T-helper 1 cell (primary cell): ENCODE measurements around the gene ADAMTS10.
"Not testable (repeated sequence)": the region's sequence is repeated elsewhere in the genome, so short reads cannot be mapped to it uniquely, and the experiment has no call there.

Experiments
- DNase-seq, 5 donors: peaks; one replicate each; pipeline ENCODE4 v3.0.0-alpha.2; 2012 to 2020

Gene ADAMTS10

GRCh38 chr19:8592231-8593009 lies 18.1 kb downstream of the ADAMTS10 start:
- peak; percentile 85 to 97 (median 95) for DNase-seq

DNA sequence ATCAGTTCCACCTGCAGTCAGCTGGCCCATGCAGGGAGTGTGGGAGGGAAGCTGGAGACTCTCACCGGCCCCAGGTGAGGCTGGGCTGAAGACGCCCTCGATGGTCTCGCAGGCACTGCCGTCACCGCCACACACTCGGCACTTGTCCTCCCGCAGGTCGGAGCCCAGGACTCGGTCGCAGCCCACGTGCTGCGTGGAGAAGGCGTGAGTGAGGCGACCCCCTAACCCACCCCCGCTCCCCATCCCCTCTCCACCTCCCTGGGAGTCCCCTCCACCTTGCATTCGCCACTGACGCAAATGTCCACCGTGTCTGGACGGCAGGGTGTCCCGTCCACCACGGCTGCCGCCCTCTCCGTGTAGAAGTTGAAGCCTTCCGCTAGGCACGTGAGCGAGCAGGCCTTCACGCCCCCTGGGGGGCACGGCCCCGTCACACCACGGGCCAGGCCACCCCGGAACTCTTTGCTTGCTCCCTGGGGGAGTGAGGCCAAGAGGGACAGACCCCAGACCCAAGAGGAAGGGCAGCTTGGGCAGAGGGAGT lies 21.3 kb downstream of the ADAMTS10 start:
- no peak for DNase-seq

- peak in 3 of 5 donors; percentile 40 to 60 (median 42) for DNase-seq
Observed at GRCh38 chr19:8585894-8586750, 24.4 kb downstream of the ADAMTS10 start.

DNA sequence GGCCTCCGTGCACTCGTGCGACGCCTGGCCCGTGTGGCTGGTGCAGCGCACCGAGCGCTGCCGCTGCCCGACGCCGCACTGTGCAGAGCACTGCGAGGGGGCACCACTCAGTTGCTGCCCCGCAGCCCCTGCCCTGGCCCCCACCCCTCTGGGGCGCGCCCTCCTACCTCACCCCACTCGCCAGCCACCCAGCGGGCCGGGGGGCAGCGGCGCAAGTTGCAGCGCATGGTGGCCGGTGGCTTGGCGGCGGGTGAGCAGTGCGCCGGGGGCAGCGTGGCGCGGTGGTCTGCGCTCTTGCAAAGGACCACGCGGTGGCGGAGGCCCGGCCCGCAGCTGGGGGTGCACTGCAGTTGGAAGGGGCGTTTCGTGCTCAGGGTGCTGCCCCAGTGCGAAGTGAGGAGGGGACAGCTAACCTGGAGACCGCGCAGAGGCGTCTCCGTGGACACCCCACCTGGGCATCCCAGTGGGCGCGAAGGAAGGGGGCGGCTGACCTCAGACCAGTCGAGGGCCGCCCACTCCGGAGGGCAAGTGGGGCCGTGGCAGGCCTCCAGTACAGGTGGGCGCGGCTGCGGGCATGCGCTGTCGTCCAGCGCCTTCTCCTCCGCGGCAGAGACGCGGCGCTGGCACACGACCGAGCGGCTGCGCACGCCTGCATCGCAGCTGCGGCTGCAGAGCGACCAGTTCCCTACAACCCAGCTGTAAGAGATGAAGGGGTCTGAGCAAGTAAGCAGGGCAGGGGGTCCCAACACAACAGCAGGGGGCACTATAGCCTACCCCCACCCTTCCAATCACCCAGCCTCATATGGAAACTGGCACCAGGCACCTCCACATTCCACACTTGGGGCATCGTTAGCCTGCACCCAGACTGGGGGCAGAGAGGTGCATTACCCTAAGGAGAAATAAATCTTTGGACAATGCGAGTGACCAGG lies 25.3 kb downstream of the ADAMTS10 start:
- no peak for DNase-seq

DNA sequence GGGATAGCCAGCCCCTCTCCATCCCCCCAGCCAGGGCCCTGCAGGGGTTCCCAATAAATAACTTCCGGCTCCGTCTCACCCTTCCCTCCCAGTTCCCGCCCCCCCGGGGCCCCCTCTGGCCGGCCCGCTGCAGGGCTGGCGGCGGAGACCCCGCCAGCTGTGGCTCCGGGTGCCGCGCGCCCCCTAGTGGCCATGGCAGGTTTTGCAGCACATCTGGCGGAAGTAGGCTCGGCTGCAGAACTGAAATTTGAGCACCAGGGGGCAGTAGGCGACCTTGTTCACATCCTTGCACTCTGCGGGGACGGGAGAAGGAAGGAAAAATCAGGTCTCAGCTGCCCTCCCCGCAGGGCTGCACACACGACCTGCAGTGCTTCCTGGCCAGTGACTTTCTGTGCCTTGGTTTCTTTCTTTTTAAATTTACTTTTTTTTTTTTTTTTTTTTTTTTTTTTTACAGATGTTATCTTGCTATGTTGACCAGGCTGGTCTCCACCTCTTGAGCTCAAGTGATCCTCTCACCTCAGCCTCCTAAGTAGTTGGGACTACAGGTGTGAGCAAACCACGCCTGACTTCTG lies 29.7 kb downstream of the ADAMTS10 start:
- peak; percentile 69 to 84 (median 81) for DNase-seq

DNA sequence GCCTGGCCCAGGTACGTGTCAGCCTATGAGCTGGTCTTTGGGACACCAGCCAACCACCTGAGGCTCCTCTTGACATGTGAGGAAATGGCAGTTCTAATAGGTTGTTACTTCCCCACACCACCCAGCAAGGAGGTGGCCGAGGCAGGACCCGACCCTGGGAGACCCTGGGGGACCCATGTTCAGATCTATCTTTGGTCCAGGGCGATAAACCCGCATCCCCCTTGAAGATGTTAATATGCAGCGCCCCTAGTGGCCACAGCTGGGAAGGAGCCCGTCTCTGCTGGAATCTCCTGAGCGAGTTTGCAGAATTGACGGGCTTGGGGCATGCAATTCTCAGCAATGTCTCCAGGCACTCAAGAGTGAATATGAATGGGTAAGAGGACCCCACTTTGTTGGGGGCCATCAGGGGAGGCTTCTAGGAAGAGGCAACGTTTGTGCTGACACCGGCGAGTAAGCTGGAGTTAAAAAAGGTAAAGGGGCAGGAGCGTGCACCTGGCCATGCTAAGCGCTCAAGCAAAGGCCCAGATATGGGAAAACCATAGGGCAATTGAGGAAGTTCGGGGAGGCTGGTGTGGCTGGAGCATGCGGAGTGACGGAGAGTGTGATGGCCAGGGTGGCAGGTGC lies 31.8 kb downstream of the ADAMTS10 start:
- DNase-seq: peak; percentile 55 to 83 (median 72)

DNA sequence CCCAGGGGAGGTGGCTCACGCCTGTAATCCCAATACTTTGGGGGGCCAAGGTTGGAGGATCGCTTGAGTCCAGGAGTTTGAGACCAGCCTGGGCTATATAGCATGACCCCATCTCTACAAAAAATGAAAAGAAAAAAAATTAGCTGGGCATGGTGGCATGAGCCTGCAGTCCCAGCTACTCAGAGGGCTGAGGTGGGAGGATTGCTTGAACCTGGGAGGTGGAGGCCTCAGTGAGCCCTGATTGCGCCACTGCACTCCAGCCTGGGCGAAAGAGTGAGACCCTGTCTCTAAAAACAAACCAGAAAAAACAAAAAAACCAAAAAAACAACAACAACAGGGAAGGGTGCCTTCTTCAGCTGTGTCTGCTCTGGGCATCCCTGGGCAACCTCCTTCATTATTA lies 32.8 kb downstream of the ADAMTS10 start:
- no peak for DNase-seq

DNA sequence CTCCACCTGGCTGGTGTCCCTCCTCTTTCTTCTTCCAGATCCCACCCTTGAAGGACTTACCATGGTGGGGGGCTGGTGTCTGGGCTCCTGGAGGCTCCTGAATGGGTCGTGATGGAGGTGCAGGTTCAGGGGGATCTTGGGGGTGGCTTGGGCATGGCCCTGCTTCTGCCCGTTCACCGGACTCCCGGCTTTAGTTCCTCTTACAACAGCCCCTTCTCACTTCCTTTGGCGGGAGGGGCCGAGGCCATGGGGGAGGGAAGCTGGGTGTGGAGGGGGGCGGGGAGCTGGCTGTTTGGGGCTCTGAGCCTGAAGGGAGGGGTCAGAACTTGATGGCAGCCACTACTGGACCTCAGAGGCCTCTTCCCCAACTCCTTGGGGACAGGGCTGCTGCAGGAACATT lies 33.3 kb downstream of the ADAMTS10 start, which contains the start of gene MYO1F:
Gene MYO1F (minus strand): TSS at position 196 of the 400 bp plus-strand sequence. CDS start 133 bp downstream, at position 63.
- DNase-seq: peak in 1 of 5 donors; percentile 38

DNA sequence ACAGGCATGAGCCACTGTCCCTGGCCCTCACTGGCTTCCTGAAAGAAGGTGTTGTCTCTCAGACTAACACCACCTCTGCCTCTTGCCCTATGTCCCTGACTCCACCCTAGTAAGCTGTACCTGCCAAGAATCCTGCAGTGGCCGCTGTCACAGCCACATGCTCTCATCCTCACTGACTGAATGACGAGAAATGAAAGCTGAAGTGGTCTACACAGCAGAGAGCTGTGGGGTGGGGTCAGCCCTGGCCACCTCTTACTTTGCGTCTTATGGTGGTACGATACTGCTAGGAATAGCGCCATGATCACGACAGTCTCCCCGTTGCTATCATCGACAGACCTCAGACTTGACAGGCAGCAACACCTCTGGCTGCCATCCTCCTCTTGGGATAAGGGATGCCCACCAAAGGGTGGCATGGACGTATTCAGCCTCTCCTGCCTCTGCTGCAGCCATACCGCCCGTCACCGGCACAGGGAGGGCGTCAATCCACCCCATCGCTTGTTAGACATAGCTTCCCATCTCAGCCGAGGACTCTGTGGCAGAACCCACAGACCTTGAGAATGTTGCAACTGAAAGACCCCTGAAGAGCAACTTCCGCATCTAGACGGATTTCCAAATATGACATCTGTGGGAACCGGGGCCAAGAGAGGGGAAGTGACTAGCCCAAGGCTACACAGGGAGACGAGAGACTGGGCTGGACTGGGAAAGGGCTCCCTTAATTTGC lies 34.1 kb downstream of the ADAMTS10 start:
- DNase-seq: peak in 1 of 5 donors; percentile 46

DNA sequence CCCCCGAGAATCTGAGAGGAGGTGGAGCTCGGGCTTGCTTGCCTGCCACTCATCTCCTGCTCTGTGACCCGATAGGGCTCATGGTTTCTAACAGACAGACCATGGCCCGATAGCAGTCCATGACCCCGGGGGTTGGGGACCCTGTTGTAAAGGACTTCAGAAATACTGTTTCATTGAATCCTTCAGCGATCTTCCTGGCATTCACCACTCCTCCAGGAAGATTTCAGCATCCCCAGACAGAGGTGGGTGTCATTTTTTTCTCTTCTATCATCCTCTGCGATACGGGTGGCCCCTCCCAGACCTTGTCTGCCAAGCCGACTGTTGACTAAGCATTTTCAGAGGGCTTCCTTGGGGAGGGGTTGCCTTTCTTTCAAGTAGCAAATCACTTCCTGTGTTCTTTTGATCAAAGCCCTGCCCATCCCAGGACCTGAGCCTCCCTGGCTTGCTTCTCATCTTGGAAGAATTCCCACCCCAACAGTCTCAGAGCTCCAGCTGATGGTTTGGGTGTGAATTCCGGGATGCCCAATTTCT lies 35.0 kb downstream of the ADAMTS10 start:
- DNase-seq: peak in 3 of 5 donors; percentile 32 to 73 (median 42)

GRCh38 chr19:8574619-8574922 lies 35.9 kb downstream of the ADAMTS10 start:
- not testable (repeated sequence) for DNase-seq

DNA sequence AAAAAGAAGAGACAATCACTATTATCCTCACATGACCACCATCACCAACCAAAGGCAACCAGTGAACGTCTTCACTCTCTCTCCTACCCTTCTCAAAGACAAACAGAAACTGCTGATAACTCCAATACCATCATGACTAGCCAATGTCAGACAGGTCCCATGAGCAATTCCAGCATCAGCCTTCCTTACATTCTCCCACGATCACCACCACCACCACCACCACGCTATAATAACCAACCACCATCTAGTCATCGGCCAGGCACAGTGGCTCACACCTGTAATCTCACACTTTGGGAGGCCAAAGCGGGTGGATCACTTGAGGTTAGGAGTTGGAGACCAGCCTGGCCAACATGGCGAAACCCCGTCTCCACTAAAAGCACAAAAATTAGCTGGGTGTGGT lies 37.2 kb downstream of the ADAMTS10 start:
- no peak for DNase-seq

- peak in 4 of 5 donors; percentile 17 to 84 (median 46) for DNase-seq
Observed at GRCh38 chr19:8571006-8571411, 39.5 kb downstream of the ADAMTS10 start.

DNA sequence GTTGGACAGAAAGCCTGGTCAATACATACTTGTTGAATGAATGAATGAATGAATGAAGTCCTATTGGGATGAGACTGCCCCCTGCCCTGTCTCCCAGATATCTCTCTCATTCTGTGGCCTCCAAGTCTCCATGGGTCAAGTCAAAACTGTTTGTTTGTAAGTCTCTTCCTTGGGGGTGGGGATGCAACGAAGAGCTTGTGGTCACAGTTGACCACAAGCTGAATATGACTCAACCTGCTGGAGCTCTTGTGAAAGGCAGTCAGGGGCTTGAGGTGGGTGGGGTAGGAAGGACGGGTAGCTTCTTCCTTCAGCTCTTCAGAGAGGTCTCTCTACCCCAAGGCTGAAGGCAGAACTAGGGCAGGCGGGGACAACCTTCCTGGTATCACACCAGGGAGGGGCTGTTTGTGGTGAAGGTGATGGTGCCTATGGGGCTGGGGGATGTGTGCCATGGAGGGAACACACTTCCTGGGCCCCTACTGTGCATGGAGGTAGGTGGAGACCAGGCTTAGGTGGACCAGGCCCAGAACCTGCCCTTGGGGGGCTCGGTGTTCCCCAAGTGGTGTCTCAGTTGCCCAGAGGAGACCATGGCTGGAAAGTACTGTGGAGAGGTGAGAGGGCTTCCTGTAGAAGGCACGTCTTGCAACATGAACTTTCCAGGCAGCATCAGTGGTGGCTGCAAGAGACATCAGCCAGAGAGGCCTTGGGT lies 41.3 kb downstream of the ADAMTS10 start:
- peak; percentile 16 to 97 (median 43) for DNase-seq

GRCh38 chr19:8567522-8568172 lies 42.9 kb downstream of the ADAMTS10 start:
- DNase-seq: no peak

DNA sequence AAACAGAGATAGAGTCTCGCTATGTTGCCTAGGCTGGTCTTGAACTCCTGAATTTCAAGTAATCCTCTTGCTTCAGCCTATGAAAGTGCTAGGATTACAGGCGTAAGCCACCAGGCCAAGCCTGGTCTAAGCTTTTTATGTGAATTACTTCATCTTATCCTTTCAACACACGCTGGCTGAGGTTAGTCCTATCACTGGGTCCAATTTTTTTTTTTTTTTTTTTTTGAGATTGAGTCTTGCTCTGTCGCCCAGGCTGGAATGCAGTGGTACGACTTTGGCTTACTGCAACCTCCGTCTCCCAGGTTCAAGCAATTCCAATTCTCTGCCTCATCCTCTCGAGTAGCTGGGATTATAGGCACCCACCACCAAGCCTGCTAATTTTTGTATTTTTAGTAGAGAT lies 43.7 kb downstream of the ADAMTS10 start:
- DNase-seq: no peak

DNA sequence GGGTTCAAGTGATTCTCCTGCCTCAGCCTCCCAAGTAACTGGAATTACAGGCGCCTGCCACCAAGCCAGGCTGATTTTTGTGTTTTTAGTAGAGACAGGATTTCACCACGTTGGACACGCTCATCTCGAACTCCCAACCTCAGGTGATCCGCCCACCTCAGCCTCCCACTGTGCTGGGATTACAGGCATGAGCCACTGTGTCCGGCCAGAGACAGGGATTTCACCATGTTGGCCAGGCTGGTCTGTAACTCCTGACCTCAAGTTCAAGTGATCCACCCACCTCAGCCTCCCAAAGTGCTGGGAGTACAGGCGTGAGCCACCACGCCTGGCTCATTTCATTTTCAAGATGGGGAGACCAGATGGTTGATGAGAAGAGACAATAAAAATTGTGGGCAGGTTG lies 45.6 kb downstream of the ADAMTS10 start:
- not testable (repeated sequence) for DNase-seq

DNA sequence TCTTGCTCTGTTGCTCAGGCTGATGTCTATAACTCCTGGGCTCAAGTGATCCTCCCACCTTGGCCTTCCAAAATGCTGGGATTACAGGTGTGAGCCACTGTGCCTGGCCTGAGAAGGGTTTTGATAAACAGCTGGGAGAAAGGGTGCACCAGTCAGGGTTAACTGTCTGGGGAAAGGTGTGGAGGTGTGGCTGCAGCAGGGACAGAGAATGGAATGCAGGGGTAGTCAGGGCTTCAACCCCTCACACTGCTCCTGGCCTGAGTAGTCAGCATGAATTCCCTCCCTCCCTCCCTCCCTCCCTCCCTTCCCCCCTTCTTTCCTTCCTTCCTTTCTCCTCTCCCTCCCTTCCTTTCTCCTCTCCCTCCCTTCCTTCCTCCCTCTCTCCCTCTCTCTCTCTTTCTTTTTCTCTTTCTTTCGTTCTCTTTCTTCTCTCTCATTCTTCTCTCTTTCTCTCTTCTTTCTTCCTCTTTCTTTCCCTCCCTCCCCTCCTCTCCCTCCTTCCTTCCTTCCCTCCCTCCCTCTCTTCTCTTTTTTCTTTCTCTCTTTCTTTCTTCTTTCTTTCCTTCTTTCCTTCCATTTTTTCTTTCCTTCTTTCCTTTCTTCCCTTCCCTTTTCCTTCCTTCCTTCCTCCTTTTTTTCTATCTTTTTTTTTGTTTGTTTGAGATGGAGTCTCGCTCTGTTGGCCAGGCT lies 49.3 kb downstream of the ADAMTS10 start:
- DNase-seq: no peak

DNA sequence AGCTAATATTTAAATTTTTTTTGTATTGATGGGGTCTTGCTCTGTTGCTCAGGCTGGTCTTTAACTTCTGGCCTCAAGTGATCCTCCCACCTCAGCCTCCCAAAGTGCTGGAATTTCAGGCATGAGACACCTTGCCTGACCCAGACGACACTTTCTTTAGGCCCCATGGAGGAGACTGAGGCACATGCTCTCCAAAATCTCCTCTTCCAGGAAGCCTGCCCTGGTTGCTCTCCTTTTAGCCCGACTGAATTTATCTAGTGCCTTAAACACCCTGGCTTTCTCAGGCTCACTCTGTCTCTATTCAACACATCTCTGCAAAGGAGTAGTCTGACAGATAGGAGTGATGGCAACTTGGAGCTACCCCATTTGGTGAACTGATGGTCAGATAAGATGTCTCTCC lies 52.2 kb downstream of the ADAMTS10 start:
- no peak for DNase-seq
